Smooth muscle cell (in vitro differentiated cells): ENCODE results near the gene KIF26B. TPM values are rescaled to one million over a fixed set of nuclear protein-coding genes. Genes with fewer than 3 reads are reported as not detected.

ENCODE experiments used
- DNase-seq: peaks from one replicate; lab custom pipeline; 2025; ENCODE audit not compliant: unreplicated experiment; lab: John Stamatoyannopoulos, UW
- H2AFZ ChIP-seq: fragments of 200-600 bp; sonication (generic); 2 replicates; pipeline ENCODE4 v1.6.0; 2016; ENCODE audit warnings: antibody characterized with exemption, low read depth, mild to moderate bottlenecking
- H3F3A ChIP-seq: fragments of 200-600 bp; sonication (generic); 2 replicates; pipeline ENCODE4 v1.6.0; 2017; ENCODE audit warnings: antibody characterized with exemption, low read depth
- H3K27ac ChIP-seq: fragments of 200-600 bp; sonication (generic); 2 replicates; pipeline ENCODE4 v1.5.1; 2016; ENCODE audit warnings: low read depth, mild to moderate bottlenecking
- H3K27me3 ChIP-seq: fragments of 200-600 bp; sonication (generic); 2 replicates; pipeline ENCODE4 v1.6.1; 2016; ENCODE audit warnings: low read depth, mild to moderate bottlenecking
- H3K36me3 ChIP-seq: fragments of 200-600 bp; sonication (generic); 2 replicates; pipeline ENCODE4 v1.5.1; 2016; ENCODE audit warnings: low read depth
- H3K4me1 ChIP-seq: fragments of 200-600 bp; sonication (generic); 2 replicates; pipeline ENCODE4 v1.5.1; 2016; ENCODE audit warnings: low read depth
- H3K4me2 ChIP-seq: fragments of 200-600 bp; sonication (generic); 2 replicates; pipeline ENCODE4 v1.6.0; 2016; ENCODE audit warnings: mild to moderate bottlenecking
- H3K4me3 ChIP-seq: fragments of 200-600 bp; sonication (generic); 2 replicates; pipeline ENCODE4 v1.5.1; 2016; ENCODE audit warnings: mild to moderate bottlenecking
- H3K79me2 ChIP-seq: fragments of 200-600 bp; sonication (generic); 2 replicates; pipeline ENCODE4 v1.6.0; 2016; ENCODE audit warnings: low read depth, mild to moderate bottlenecking
- H3K9ac ChIP-seq: fragments of 200-600 bp; sonication (generic); 2 replicates; pipeline ENCODE4 v1.6.0; 2016; ENCODE audit warnings: low read depth
- H3K9me3 ChIP-seq: fragments of 200-600 bp; sonication (generic); replicated peaks from 2 replicates; pipeline ENCODE4 v1.5.1; 2016; ENCODE audit warnings: low read depth
- H4K20me1 ChIP-seq: fragments of 200-600 bp; sonication (generic); 2 replicates; pipeline ENCODE4 v1.6.0; 2016; ENCODE audit warnings: low read depth
- WGBS: methylation state at CpG from one replicate; pipeline ENCODE4 v1.1.7; 2016; ENCODE audit warnings: low lambda C conversion rate; 5-methylcytosine and 5-hydroxymethylcytosine counted together
- polyA plus RNA-seq: library from polyadenylated mRNA; unstranded; fragments of >200 nt; fragmentation: Nextera tagmentation; extraction: Ambion mirVana; gene quantifications from 2 replicates; pipeline ENCODE4 v1.2.1, GENCODE V29; 2016
- total RNA-seq: library from RNA; depleted of rRNA; stranded (reverse); fragments of >200 nt; gene quantifications from 2 replicates; pipeline ENCODE4 v1.2.3, GENCODE V29; 2014
- TF ChIP-seq, protein P1 (sequence below): fragments of 200-600 bp; sonication (generic); IDR thresholded peaks from 2 replicates; pipeline ENCODE4 v1.5.1; 2017; ENCODE audit warnings: borderline replicate concordance, mild to moderate bottlenecking, antibody characterized with exemption; ENCODE audit not compliant: insufficient read depth, poor library complexity, severe bottlenecking

The KIF26B gene
- total and polyA plus RNA-seq, 2 experiments from 2014 or later: 24.9 to 43.3 TPM

- Histone ChIP-seq H3K4me3 (no peak overlapping the region), H4K20me1 (peaks cover 82% of the 10 kb centered on the region), H3K27ac (no peak overlapping the region), H3K36me3 (no peaks in the 10 kb centered on the region), H3K4me1 (no peaks in the 10 kb centered on the region), H3F3A (no peaks in the 10 kb centered on the region), H2AFZ (no peak overlapping the region), H3K9ac (no peak overlapping the region), H3K4me2 (no peak overlapping the region), H3K79me2 (peaks cover 33% of the 10 kb centered on the region), H3K9me3 (no peaks in the 10 kb centered on the region), H3K27me3 (no peaks in the 10 kb centered on the region)
- no peak for DNase-seq
- TF ChIP-seq, protein P1, sequence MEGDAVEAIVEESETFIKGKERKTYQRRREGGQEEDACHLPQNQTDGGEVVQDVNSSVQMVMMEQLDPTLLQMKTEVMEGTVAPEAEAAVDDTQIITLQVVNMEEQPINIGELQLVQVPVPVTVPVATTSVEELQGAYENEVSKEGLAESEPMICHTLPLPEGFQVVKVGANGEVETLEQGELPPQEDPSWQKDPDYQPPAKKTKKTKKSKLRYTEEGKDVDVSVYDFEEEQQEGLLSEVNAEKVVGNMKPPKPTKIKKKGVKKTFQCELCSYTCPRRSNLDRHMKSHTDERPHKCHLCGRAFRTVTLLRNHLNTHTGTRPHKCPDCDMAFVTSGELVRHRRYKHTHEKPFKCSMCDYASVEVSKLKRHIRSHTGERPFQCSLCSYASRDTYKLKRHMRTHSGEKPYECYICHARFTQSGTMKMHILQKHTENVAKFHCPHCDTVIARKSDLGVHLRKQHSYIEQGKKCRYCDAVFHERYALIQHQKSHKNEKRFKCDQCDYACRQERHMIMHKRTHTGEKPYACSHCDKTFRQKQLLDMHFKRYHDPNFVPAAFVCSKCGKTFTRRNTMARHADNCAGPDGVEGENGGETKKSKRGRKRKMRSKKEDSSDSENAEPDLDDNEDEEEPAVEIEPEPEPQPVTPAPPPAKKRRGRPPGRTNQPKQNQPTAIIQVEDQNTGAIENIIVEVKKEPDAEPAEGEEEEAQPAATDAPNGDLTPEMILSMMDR: no peak
- 89% methylated on average over 2 of the region's 2 CpGs for WGBS
Measured at GRCh38 chr1:245530937-245531336, 376.2 kb downstream of the KIF26B start.

DNA sequence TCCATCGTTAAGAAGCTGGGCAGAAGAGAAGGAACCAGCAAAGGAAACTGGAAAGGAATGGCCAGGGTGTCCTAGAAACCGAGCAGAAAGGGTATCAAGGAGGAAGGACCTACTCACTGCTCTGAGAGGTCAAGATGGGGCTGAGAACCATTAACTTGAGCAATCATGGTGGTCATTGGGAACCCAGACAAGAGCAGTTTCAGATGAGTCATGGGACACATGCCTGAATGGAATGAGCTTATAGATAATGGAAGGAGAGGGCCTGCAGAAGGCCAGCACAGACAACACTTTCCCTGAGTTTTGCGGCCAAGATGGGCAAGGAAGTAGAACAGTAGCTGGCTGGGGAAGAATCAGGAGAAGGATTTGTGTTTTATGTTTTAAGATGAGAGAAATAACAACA is 383.2 kb downstream of the KIF26B start:
- Histone ChIP-seq H3K36me3 (no peaks in the 10 kb centered on the region), H4K20me1 (peaks cover 60% of the 10 kb centered on the region), H2AFZ (no peak overlapping the region), H3K9ac (no peak overlapping the region), H3K27ac (peak overlapping the region; percentile 50), H3K4me2 (peak overlapping the region; percentile 10), H3K4me3 (no peak overlapping the region), H3K4me1 (no peaks in the 10 kb centered on the region), H3K9me3 (no peaks in the 10 kb centered on the region), H3F3A (peaks cover 4% of the 10 kb centered on the region), H3K79me2 (peaks cover 25% of the 10 kb centered on the region), H3K27me3 (no peaks in the 10 kb centered on the region)
- WGBS: 68% methylated on average over 3 of the region's 3 CpGs
- no peak for DNase-seq
- TF ChIP-seq, protein P1: no peak

GRCh38 chr1:245538671-245539070 is 383.9 kb downstream of the KIF26B start:
- Histone ChIP-seq H3K9me3 (no peaks in the 10 kb centered on the region), H4K20me1 (peaks cover 54% of the 10 kb centered on the region), H3K27me3 (no peaks in the 10 kb centered on the region), H3K79me2 (peaks cover 18% of the 10 kb centered on the region), H3K27ac (peak overlapping the region; percentile 50), H2AFZ (no peak overlapping the region), H3K4me3 (no peak overlapping the region), H3K4me2 (no peak overlapping the region), H3K4me1 (no peaks in the 10 kb centered on the region), H3K9ac (no peak overlapping the region), H3K36me3 (no peaks in the 10 kb centered on the region), H3F3A (peaks cover 4% of the 10 kb centered on the region)
- TF ChIP-seq, protein P1: no peak
- no peak for DNase-seq
- WGBS: 93% methylated on average over 3 of the region's 3 CpGs

GRCh38 chr1:245541369-245541768 is 386.6 kb downstream of the KIF26B start:
- H3K4me2 ChIP-seq: no peak overlapping the region
- H3K4me3 ChIP-seq: no peak overlapping the region
- H3K9me3 ChIP-seq: no peaks in the 10 kb centered on the region
- H2AFZ ChIP-seq: no peak overlapping the region
- peaks cover under 1% of the 10 kb centered on the region for H3F3A ChIP-seq
- peaks cover 9% of the 10 kb centered on the region for H3K79me2 ChIP-seq
- H3K36me3 ChIP-seq: no peaks in the 10 kb centered on the region
- no peak for DNase-seq
- H3K4me1 ChIP-seq: no peaks in the 10 kb centered on the region
- H3K9ac ChIP-seq: no peak overlapping the region
- TF ChIP-seq, protein P1: no peak
- WGBS: 96% methylated on average over 14 of the region's 14 CpGs
- peaks cover 41% of the 10 kb centered on the region for H4K20me1 ChIP-seq
- no peaks in the 10 kb centered on the region for H3K27me3 ChIP-seq
- no peak overlapping the region for H3K27ac ChIP-seq
